HepG2 (cell line): ENCODE data around the gene FMNL1. TPM values are rescaled to one million over a fixed set of nuclear protein-coding genes. Genes with fewer than 3 reads are reported as not detected.

Experiments
- ARID5B ChIP-seq: IDR thresholded peaks from 2 replicates; pipeline ENCODE4 v1.4.0; 2020; ENCODE audit warnings: mild to moderate bottlenecking, missing genetic modification reagents
- CBX5 ChIP-seq: sonication (generic); formaldehyde crosslinking; IDR thresholded peaks from 2 replicates; pipeline ENCODE4 v1.4.0; 2020; ENCODE audit warnings: missing genetic modification reagents, borderline replicate concordance
- ETV5 ChIP-seq: IDR thresholded peaks from 2 replicates; pipeline ENCODE4 v1.6.1; 2018; ENCODE audit warnings: missing biosample characterization, missing genetic modification reagents, inconsistent platforms, borderline replicate concordance
- GMEB1 ChIP-seq: sonication (generic); formaldehyde crosslinking; IDR thresholded peaks from 2 replicates; pipeline ENCODE4 v1.5.1; 2020; ENCODE audit warnings: missing genetic modification reagents, mild to moderate bottlenecking, borderline replicate concordance
- HMG20B ChIP-seq: conservative IDR thresholded peaks from 2 replicates; pipeline ENCODE4 v1.6.1; 2016; ENCODE audit warnings: missing genetic modification reagents, missing compliant biosample characterization
- IKZF5 ChIP-seq: IDR thresholded peaks from 2 replicates; pipeline ENCODE4 v1.6.1; 2018; ENCODE audit warnings: missing genetic modification reagents, mild to moderate bottlenecking, missing compliant biosample characterization
- RARA ChIP-seq: IDR thresholded peaks from 2 replicates; pipeline ENCODE4 v1.6.1; 2016; ENCODE audit warnings: missing genetic modification reagents, missing compliant biosample characterization
- RBAK ChIP-seq: sonication (generic); formaldehyde crosslinking; IDR thresholded peaks from 2 replicates; pipeline ENCODE4 v1.5.1; 2020; ENCODE audit warnings: mild to moderate bottlenecking, missing genetic modification reagents
- TARDBP ChIP-seq: sonication (generic); formaldehyde crosslinking; IDR thresholded peaks from 2 replicates; pipeline ENCODE4 v1.8.0; 2022; ENCODE audit warnings: mild to moderate bottlenecking, missing genetic modification reagents
- THAP9 ChIP-seq: sonication (generic); formaldehyde crosslinking; IDR thresholded peaks from 2 replicates; pipeline ENCODE4; 2020; ENCODE audit warnings: missing genetic modification reagents, mild to moderate bottlenecking, borderline replicate concordance
- ZBTB25 ChIP-seq: IDR thresholded peaks from 2 replicates; pipeline ENCODE4 v1.6.1; 2018; ENCODE audit warnings: missing genetic modification reagents
- ZKSCAN8 ChIP-seq: IDR thresholded peaks from 2 replicates; pipeline ENCODE4 v1.6.1; 2016; ENCODE audit warnings: borderline replicate concordance, missing genetic modification reagents, missing compliant biosample characterization
- ZNF12 ChIP-seq: sonication (generic); formaldehyde crosslinking; IDR thresholded peaks from 2 replicates; pipeline ENCODE4 v1.5.0; 2020; ENCODE audit warnings: missing genetic modification reagents
- ZNF331 ChIP-seq: sonication (generic); formaldehyde crosslinking; IDR thresholded peaks from 2 replicates; pipeline ENCODE4 v1.4.0; 2020; ENCODE audit warnings: missing genetic modification reagents
- ZNF44 ChIP-seq: sonication (generic); formaldehyde crosslinking; IDR thresholded peaks from 2 replicates; pipeline ENCODE4 v1.5.1; 2020; ENCODE audit warnings: mild to moderate bottlenecking, missing genetic modification reagents
- ZNF614 ChIP-seq: IDR thresholded peaks from 2 replicates; pipeline ENCODE4 v1.6.1; 2018; ENCODE audit warnings: missing biosample characterization, missing genetic modification reagents, inconsistent platforms, borderline replicate concordance
- ZSCAN5A ChIP-seq: sonication (generic); formaldehyde crosslinking; IDR thresholded peaks from 2 replicates; pipeline ENCODE4 v1.8.0; 2022; ENCODE audit warnings: mild to moderate bottlenecking, missing genetic modification reagents, borderline replicate concordance
- polyA plus RNA-seq, 8 experiments: library from polyadenylated mRNA; depleted of rRNA in 3 of 8; stranded (reverse) in 7 of 8; unstranded in 1 of 8; fragments of >200 nt; fragmentation: Illumina TruSeq in 4 of 8; extraction: Trizol in 4 of 8; gene quantifications; 2 replicates each; pipeline versions ENCODE4 v1.2.1 to v1.2.3, GENCODE V29; 2011 to 2016; ENCODE audit warnings: low read depth in 4 of 8, missing spikeins in 1 of 8, mixed read lengths in 1 of 8; ENCODE audit not compliant: insufficient read depth in 1 of 8
- total RNA-seq, 5 experiments: library from RNA; depleted of rRNA; stranded (reverse); fragments of >200 nt; fragmentation: Illumina TruSeq; extraction: Trizol; gene quantifications; 2 replicates each; pipeline ENCODE4 v1.2.3, GENCODE V29; 2016; ENCODE audit warnings: low read depth in 1 of 5

The FMNL1 gene
- total and polyA plus RNA-seq, 2 of the 13 experiments (the other 11 are each of a cell fraction or from before 2014, with no cell fraction given): 0.53 to 0.70 TPM

- TF ChIP-seq ZNF44 (0 out of 2 replicates have a peak, but pooled peaks have one; percentile 75), GMEB1 (0 out of 2 replicates have a peak, but pooled peaks have one; percentile 44), RARA (CRISPR knock-in tag) (peak; percentile 96), CBX5 (CRISPR knock-in tag) (peak; percentile 88), ZBTB25 (CRISPR knock-in tag) (peak; percentile 76; the same call in 1 of the 2 replicates), ZNF12 (CRISPR knock-in tag) (peak; percentile 92; the same call in 1 of the 2 replicates), ZNF331 (peak; percentile 98), THAP9 (CRISPR knock-in tag) (peak; percentile 45; the same call in 1 of the 2 replicates), ZKSCAN8 (CRISPR knock-in tag) (peak; percentile 92), ARID5B (CRISPR knock-in tag) (peak; percentile 98), ETV5 (CRISPR knock-in tag) (peak; percentile 60; the same call in 1 of the 2 replicates), IKZF5 (peak; percentile 91), ZNF614 (CRISPR knock-in tag) (peak; percentile 83), TARDBP (CRISPR knock-in tag) (peak; percentile 93), HMG20B (CRISPR knock-in tag) (peak; percentile 96), ZSCAN5A (CRISPR knock-in tag) (peak; percentile 51; the same call in 1 of the 2 replicates), RBAK (CRISPR knock-in tag) (peak; percentile 59; the same call in 1 of the 2 replicates)
Observed at GRCh38 chr17:45201880-45202279, 19.8 kb upstream of the FMNL1 start (continued).
